Hepatocyte (in vitro differentiated cells): ENCODE results near the gene SLC16A9.

Experiments
- CTCF ChIP-seq: fragments of 200-600 bp; sonication (generic); IDR thresholded peaks from 2 replicates; pipeline ENCODE4 v1.5.1; 2016; ENCODE audit warnings: antibody characterized with exemption, mild to moderate bottlenecking; ENCODE audit not compliant: poor library complexity
- EZH2 ChIP-seq: fragments of 200-600 bp; sonication (generic); IDR thresholded peaks from 2 replicates; pipeline ENCODE4 v1.6.1; 2016; ENCODE audit warnings: antibody characterized with exemption, mild to moderate bottlenecking, borderline replicate concordance

DNA sequence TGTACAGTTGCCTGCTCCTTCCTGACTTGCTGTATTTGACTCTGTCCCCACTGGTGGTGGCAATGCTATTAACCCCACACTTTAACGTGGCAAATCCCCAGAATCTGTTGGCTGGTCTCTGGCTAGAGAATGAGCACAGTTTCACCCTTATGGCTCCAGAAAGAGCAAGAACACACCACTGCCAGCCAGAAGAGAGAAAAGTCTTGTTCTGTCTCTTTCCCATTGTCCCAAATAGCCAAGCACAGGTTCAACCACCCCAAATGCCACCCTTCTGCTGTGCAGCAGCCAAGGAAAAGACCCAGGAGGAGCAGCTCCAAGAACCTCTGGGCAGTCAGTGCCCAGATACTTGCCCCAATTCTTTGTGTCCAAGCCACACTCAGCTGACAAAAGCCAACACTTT, 11.3 kb downstream of the SLC16A9 start:
- TF ChIP-seq CTCF (no peak), EZH2 (no peak)
